HEK293 (cell line): Measurements from ENCODE around the gene RPP30.

Experiments
- CTCF ChIA-PET: fragments of 350-600 bp; formaldehyde crosslinking; extraction: SDS; loops from one replicate; lab custom pipeline; 2021; ENCODE audit warnings: antibody characterized with exemption; lab: Yijun Ruan, JAX
- POLR2A ChIA-PET: fragments of 300-600 bp; formaldehyde crosslinking; extraction: SDS; loops from one replicate; lab custom pipeline; 2020; ENCODE audit warnings: antibody characterized with exemption, inconsistent platforms; lab: Yijun Ruan, JAX
- H3K27ac ChIP-seq: fragments of 200-500 bp; sonication (Bioruptor generic); 2 replicates; pipeline ENCODE4 v1.5.1; 2014; ENCODE audit warnings: low read depth, low read length, control low read depth, inconsistent platforms; ENCODE audit errors: extremely low read depth
- H3K36me3 ChIP-seq, 2 experiments: fragments of 200-500 bp in 1 of 2; sonication (Bioruptor generic) in 1 of 2; 1 replicate in 1 of 2; 2 replicates in 1 of 2; pipeline ENCODE4 v1.5.1; 2014 to 2017; ENCODE audit warnings: inconsistent platforms in 2 of 2, low read length in 2 of 2; ENCODE audit not compliant: control insufficient read depth in 2 of 2, insufficient read depth in 1 of 2
- H3K4me1 ChIP-seq: fragments of 200-500 bp; sonication (Bioruptor generic); 2 replicates; pipeline ENCODE4 v1.5.1; 2014; ENCODE audit warnings: mild to moderate bottlenecking, low read length, inconsistent platforms; ENCODE audit not compliant: control insufficient read depth, insufficient read depth
- H3K4me3 ChIP-seq: 2 replicates; pipeline ENCODE4 v1.5.1; 2011; ENCODE audit warnings: low read depth, mild to moderate bottlenecking, control low read depth, low read length, moderate library complexity
- H3K9me3 ChIP-seq: fragments of 200-500 bp; sonication (Bioruptor generic); 2 replicates; pipeline ENCODE4 v1.5.1; 2014; ENCODE audit warnings: low read depth, low read length, inconsistent platforms; ENCODE audit not compliant: control insufficient read depth, insufficient read depth
- ATF2 ChIP-seq: fragments of 450-650 bp; formaldehyde crosslinking; IDR thresholded peaks from 2 replicates; pipeline ENCODE4 v1.5.1; 2016; ENCODE audit warnings: missing biosample characterization, missing genetic modification characterization, low read depth
- BCL11A ChIP-seq: fragments of 450-650 bp; formaldehyde crosslinking; IDR thresholded peaks from 2 replicates; pipeline ENCODE4 v1.5.1; 2016; ENCODE audit warnings: low read depth, missing biosample characterization, missing genetic modification characterization
- GLI2 ChIP-seq: fragments of 450-650 bp; formaldehyde crosslinking; IDR thresholded peaks from 2 replicates; pipeline ENCODE4; 2017; ENCODE audit warnings: missing biosample characterization, missing genetic modification characterization, low read depth, borderline replicate concordance
- PRDM1 ChIP-seq: fragments of 450-650 bp; formaldehyde crosslinking; IDR thresholded peaks from 2 replicates; pipeline ENCODE4; 2016; ENCODE audit warnings: missing biosample characterization, missing genetic modification characterization
- REPIN1 ChIP-seq: fragments of 450-650 bp; formaldehyde crosslinking; IDR thresholded peaks from 2 replicates; pipeline ENCODE4 v1.5.1; 2017; ENCODE audit warnings: missing biosample characterization, missing genetic modification characterization, low read depth
- SP7 ChIP-seq: fragments of 450-650 bp; formaldehyde crosslinking; IDR thresholded peaks from 2 replicates; pipeline ENCODE4 v1.5.1; 2016; ENCODE audit warnings: missing biosample characterization, missing genetic modification characterization
- TSHZ1 ChIP-seq: fragments of 450-650 bp; formaldehyde crosslinking; IDR thresholded peaks from 2 replicates; pipeline ENCODE4 v1.5.1; 2016; ENCODE audit warnings: missing biosample characterization, missing genetic modification characterization, borderline replicate concordance
- ZFP69B ChIP-seq: fragments of 450-650 bp; formaldehyde crosslinking; IDR thresholded peaks from 2 replicates; pipeline ENCODE4 v1.5.1; 2016; ENCODE audit warnings: missing biosample characterization, missing genetic modification characterization
- ZNF114 ChIP-seq: fragments of 450-650 bp; formaldehyde crosslinking; IDR thresholded peaks from 2 replicates; pipeline ENCODE4 v1.5.0; 2017; ENCODE audit warnings: missing biosample characterization, missing genetic modification characterization
- ZNF37A ChIP-seq: fragments of 450-650 bp; IDR thresholded peaks from 2 replicates; pipeline ENCODE4 v1.5.1; 2018; ENCODE audit warnings: missing biosample characterization, missing genetic modification characterization
- ZNF488 ChIP-seq: fragments of 450-650 bp; formaldehyde crosslinking; IDR thresholded peaks from 2 replicates; pipeline ENCODE4 v1.5.1; 2016; ENCODE audit warnings: missing biosample characterization, missing genetic modification characterization
- ZNF510 ChIP-seq: fragments of 450-650 bp; formaldehyde crosslinking; IDR thresholded peaks from 2 replicates; pipeline ENCODE4 v1.5.1; 2018; ENCODE audit warnings: mild to moderate bottlenecking, missing genetic modification characterization, missing biosample characterization; ENCODE audit not compliant: insufficient replicate concordance
- ZNF518A ChIP-seq: fragments of 450-650 bp; formaldehyde crosslinking; conservative IDR thresholded peaks from 2 replicates; pipeline ENCODE4 v1.5.1; 2016; ENCODE audit warnings: low read depth, missing biosample characterization, missing genetic modification characterization
- ZNF530 ChIP-seq: fragments of 450-650 bp; formaldehyde crosslinking; IDR thresholded peaks from 2 replicates; pipeline ENCODE4 v1.5.1; 2016; ENCODE audit warnings: low read depth, missing biosample characterization, missing genetic modification characterization
- ZNF560 ChIP-seq: fragments of 450-650 bp; formaldehyde crosslinking; IDR thresholded peaks from 2 replicates; pipeline ENCODE4 v1.5.1; 2017; ENCODE audit warnings: missing biosample characterization, missing genetic modification characterization, borderline replicate concordance
- ZNF561 ChIP-seq: fragments of 450-650 bp; IDR thresholded peaks from 2 replicates; pipeline ENCODE4 v1.5.1; 2018; ENCODE audit warnings: missing biosample characterization, missing genetic modification characterization, borderline replicate concordance
- ZNF571 ChIP-seq: fragments of 450-650 bp; formaldehyde crosslinking; IDR thresholded peaks from 2 replicates; pipeline ENCODE4 v1.5.0; 2017; ENCODE audit warnings: missing biosample characterization, missing genetic modification characterization
- ZNF626 ChIP-seq: fragments of 450-650 bp; sonication (Bioruptor Pico); formaldehyde crosslinking; IDR thresholded peaks from 2 replicates; pipeline ENCODE4 v1.5.1; 2018; ENCODE audit warnings: missing biosample characterization, missing genetic modification characterization, inconsistent platforms
- ZNF677 ChIP-seq: fragments of 450-650 bp; IDR thresholded peaks from 2 replicates; pipeline ENCODE4 v1.5.0; 2018; ENCODE audit warnings: missing biosample characterization, mild to moderate bottlenecking, missing genetic modification characterization, moderate library complexity
- ZNF768 ChIP-seq: fragments of 450-650 bp; formaldehyde crosslinking; IDR thresholded peaks from 2 replicates; pipeline ENCODE4 v1.5.1; 2018; ENCODE audit warnings: missing biosample characterization, mild to moderate bottlenecking, missing genetic modification characterization

Gene RPP30

GRCh38 chr10:90842725-90843124 lies 29.0 kb upstream of the RPP30 start:
- TF ChIP-seq PRDM1 (tag by site-specific recombination) (no peak), ZNF571 (no peak), TSHZ1 (no peak), ZNF37A (tag by site-specific recombination) (no peak), ATF2 (tag by site-specific recombination) (no peak), SP7 (tag by site-specific recombination) (no peak), ZNF530 (no peak), ZNF768 (tag by site-specific recombination) (no peak), ZFP69B (tag by site-specific recombination) (no peak), ZNF560 (tag by site-specific recombination) (no peak), ZNF518A (tag by site-specific recombination) (no peak), REPIN1 (tag by site-specific recombination) (no peak), ZNF510 (no peak), BCL11A (tag by site-specific recombination) (no peak), ZNF114 (tag by site-specific recombination) (no peak), ZNF626 (tag by site-specific recombination) (no peak), ZNF488 (tag by site-specific recombination) (no peak), ZNF561 (no peak), ZNF677 (tag by site-specific recombination) (no peak), GLI2 (tag by site-specific recombination) (no peak)
- no peaks in the 10 kb centered on the region for H3K4me1 ChIP-seq
- ChIA-PET CTCF (interaction anchor here (0.5 to 1.5 kb wide), 2 partner anchors 20 to 24 kb away, joined by 3 to 4 read pairs; no protein-coding TSS in a partner anchor), POLR2A (no interaction called here)
- no peak overlapping the region for H3K4me3 ChIP-seq
- H3K36me3 ChIP-seq: no peaks in the 10 kb centered on the region
- no peak overlapping the region for H3K27ac ChIP-seq
- no peaks in the 10 kb centered on the region for H3K9me3 ChIP-seq
